Duodenal mucosa (tissue), 2 donors: ENCODE data around the gene ZNF674.
"Not testable (repeated sequence)": the region's sequence is repeated elsewhere in the genome, so short reads cannot be mapped to it uniquely, and the experiment has no call there.

Experiments used
- H3K27ac ChIP-seq: one replicate; pipeline ENCODE4 v1.7.0; 2013; ENCODE audit warnings: low read depth, low read length
- H3K27me3 ChIP-seq, 2 donors: one replicate each; pipeline ENCODE4 v1.7.0; 2013; ENCODE audit warnings: low read length in 2 of 2, control low read depth in 1 of 2; ENCODE audit not compliant: insufficient read depth in 2 of 2, control insufficient read depth in 1 of 2
- H3K36me3 ChIP-seq, 2 donors: one replicate each; pipeline ENCODE4 v1.7.0; 2013; ENCODE audit warnings: low read length in 2 of 2, control low read depth in 1 of 2; ENCODE audit not compliant: insufficient read depth in 2 of 2, control insufficient read depth in 1 of 2
- H3K4me1 ChIP-seq, 2 donors: one replicate each; pipeline ENCODE4 v1.7.0; 2013; ENCODE audit warnings: low read length in 2 of 2, control low read depth in 1 of 2; ENCODE audit not compliant: insufficient read depth in 2 of 2, control insufficient read depth in 1 of 2
- H3K4me3 ChIP-seq, 2 donors: one replicate each; pipeline ENCODE4 v1.7.0; 2013; ENCODE audit warnings: low read length in 2 of 2, low read depth in 1 of 2
- H3K9ac ChIP-seq, 2 donors: one replicate each; pipeline ENCODE4 v1.7.0; 2013; ENCODE audit warnings: low read length in 2 of 2, low read depth in 1 of 2
- H3K9me3 ChIP-seq, 2 donors: one replicate each; pipeline ENCODE4 v1.7.0; 2013; ENCODE audit warnings: low read length in 2 of 2, control low read depth in 1 of 2; ENCODE audit not compliant: control insufficient read depth in 1 of 2

Gene ZNF674

DNA sequence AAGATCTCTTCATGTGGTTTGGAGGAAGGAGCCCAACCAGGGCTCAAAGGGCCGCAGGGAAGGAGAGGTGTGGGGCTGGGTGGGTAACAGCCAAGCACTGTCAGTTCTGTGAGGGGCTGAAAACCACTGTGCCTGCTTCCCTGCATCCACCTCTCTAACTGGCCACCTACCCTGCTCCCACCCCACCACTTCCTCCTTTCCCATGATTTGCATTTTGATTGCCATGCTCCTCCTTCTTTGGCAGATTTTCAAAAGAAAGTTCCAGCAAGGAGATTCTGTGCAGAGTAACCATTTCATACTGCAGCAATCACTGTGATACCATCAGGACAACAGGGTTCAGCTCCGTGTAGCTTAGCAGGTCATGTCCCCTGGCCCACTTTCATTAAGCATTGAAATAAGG lies 1.8 kb downstream of the ZNF674 start:
- H3K27me3 ChIP-seq: no peaks in the 10 kb centered on the region
- H3K4me1 ChIP-seq: peaks cover 10 to 13% of the 10 kb centered on the region in 2 donors
- H3K9ac ChIP-seq: no peak overlapping the region
- H3K27ac ChIP-seq: no peak overlapping the region
- H3K4me3 ChIP-seq: no peak overlapping the region
- no peaks in the 10 kb centered on the region for H3K36me3 ChIP-seq
- H3K9me3 ChIP-seq: no peaks in the 10 kb centered on the region

GRCh38 chrX:46531442-46531841 lies 13.8 kb downstream of the ZNF674 start:
- no peak overlapping the region for H3K4me3 ChIP-seq
- H3K9me3 ChIP-seq: no peaks in the 10 kb centered on the region
- no peaks in the 10 kb centered on the region for H3K27me3 ChIP-seq
- H3K4me1 ChIP-seq: no peaks in the 10 kb centered on the region
- no peak overlapping the region for H3K27ac ChIP-seq
- no peaks in the 10 kb centered on the region for H3K36me3 ChIP-seq
- no peak overlapping the region for H3K9ac ChIP-seq

DNA sequence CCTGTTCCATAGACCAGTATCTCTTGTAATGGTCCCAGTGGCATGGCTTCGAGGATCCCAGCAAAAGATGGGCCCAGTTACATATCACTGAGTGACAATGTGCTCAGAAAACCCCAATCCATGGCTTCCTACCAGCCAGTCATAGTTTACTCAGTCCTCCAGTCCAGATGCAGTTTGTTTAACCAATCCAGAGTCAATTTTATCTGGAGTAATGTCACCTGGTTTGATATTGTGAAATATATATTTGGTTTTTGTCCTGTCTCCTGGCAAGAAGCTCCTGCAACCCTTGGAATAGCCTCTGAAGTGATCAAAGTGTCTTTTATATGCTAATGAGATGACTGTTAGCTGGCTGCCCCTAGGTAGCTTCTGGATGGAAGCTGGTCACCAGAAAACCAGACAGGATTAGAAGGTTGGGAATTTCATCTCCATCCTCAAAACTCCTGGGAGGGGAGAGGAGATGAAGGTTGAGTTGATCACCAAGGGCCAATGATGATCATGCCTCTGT lies 14.8 kb downstream of the ZNF674 start:
- not testable (repeated sequence) for H3K9ac ChIP-seq, H3K9me3 ChIP-seq, H3K4me1 ChIP-seq, H3K4me3 ChIP-seq, H3K36me3 ChIP-seq, H3K27me3 ChIP-seq, H3K27ac ChIP-seq

- not testable (repeated sequence) for H3K9ac ChIP-seq, H3K36me3 ChIP-seq, H3K27ac ChIP-seq
Observed at GRCh38 chrX:46529740-46530403, 15.3 kb downstream of the ZNF674 start.

DNA sequence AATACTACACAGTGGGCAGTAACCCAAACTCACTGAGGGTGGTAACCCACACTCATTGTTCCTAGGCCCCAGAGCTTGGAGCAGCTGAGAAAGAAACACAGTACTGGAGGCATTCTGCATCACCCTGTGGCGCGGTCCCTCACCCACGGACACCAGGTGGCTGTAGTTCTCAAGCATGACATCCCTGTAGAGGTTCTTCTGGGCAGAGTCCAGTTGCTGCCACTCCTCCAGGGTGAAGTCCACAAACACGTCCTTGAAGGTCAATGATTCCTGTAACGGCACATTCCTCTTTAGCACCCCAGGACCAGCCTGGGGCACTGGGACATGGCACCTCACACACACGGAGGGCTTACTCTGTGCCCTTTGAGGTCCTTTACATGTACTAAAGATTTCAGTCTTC lies 16.6 kb downstream of the ZNF674 start:
- H3K4me1 ChIP-seq, H3K36me3 ChIP-seq: not testable (repeated sequence)

More at GRCh38 chrX:46529740-46530403, 15.3 kb downstream of the ZNF674 start:
- not testable (repeated sequence) for H3K9me3 ChIP-seq, H3K4me1 ChIP-seq, H3K27me3 ChIP-seq, H3K4me3 ChIP-seq

DNA sequence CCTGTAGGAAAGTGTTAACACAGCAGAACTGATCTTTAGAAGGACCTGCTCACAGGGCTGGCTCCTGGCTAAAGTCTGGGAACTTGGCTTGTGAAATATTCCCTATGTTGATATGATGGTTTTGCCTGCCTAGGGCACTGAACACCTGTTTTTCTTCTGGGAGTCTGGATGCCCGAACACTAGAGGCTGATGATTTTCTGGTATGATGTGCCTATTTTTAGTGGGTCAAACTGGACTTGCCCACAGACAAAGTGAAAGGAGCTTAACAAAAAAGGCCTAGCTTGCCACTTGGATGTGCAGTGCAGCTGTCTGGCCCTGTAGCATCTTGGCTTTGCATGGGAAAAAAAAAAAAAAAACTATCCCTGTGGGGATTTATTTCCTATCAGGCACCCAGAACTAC lies 39.1 kb downstream of the ZNF674 start:
- H3K9me3 ChIP-seq: peaks cover 0 to 8% of the 10 kb centered on the region in 2 donors
- H3K27me3 ChIP-seq: no peaks in the 10 kb centered on the region
- no peak overlapping the region for H3K9ac ChIP-seq
- no peaks in the 10 kb centered on the region for H3K4me1 ChIP-seq
- no peak overlapping the region for H3K27ac ChIP-seq
- H3K4me3 ChIP-seq: no peak overlapping the region
- peaks cover 3 to 6% of the 10 kb centered on the region in 2 donors for H3K36me3 ChIP-seq

More for the DNA sequence above, 16.6 kb downstream of the ZNF674 start:
- H3K4me3 ChIP-seq, H3K9me3 ChIP-seq, H3K9ac ChIP-seq, H3K27me3 ChIP-seq, H3K27ac ChIP-seq: not testable (repeated sequence)

DNA sequence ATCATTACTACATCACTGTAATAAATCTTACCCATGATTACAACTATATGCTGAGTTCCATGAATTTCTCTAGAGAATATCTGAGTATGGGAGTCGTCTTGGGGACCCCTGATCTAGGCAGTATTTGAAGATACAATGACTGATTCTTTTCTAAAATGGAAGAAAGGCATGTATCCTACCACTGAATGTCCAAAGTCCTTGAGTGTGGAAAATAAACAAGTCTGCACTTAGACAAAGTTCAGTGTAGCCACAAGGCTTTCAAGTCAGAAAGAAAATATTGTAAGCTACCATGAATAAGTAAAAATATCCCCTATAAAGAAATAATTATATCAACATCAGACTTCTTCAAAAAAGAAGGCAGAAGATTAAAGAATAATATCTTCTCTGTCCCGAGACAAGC lies 42.4 kb downstream of the ZNF674 start:
- no peak overlapping the region for H3K4me3 ChIP-seq
- peaks cover 3 to 14% of the 10 kb centered on the region in 2 donors for H3K36me3 ChIP-seq
- no peaks in the 10 kb centered on the region for H3K4me1 ChIP-seq
- H3K27ac ChIP-seq: no peak overlapping the region
- H3K27me3 ChIP-seq: no peaks in the 10 kb centered on the region
- H3K9ac ChIP-seq: no peak overlapping the region
- peaks cover 15 to 28% of the 10 kb centered on the region in 2 donors for H3K9me3 ChIP-seq

DNA sequence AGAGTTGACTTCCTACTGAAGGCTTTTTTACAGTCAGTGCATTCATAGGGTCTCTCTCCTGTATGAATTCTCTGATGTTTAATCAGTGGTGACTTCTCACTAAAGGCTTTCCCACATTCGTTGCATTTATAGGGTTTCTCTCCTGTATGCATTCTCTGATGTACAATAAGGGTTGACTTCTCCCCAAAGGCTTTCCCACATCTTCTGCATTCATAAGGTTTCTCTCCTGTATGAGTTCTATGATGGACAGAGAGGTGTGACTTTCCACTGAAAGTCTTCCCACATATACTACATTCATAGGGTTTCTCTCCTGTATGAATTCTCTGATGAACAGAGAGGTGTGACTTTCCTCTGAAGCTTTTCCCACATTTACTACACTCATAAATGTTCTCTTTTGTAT lies 45.2 kb downstream of the ZNF674 start:
- Histone ChIP-seq H3K4me3 (no peak overlapping the region), H3K27ac (no peak overlapping the region), H3K9me3 (peaks cover 15 to 33% of the 10 kb centered on the region in 2 donors), H3K9ac (no peak overlapping the region), H3K4me1 (no peaks in the 10 kb centered on the region), H3K27me3 (no peaks in the 10 kb centered on the region), H3K36me3 (peaks cover 3 to 14% of the 10 kb centered on the region in 2 donors)

DNA sequence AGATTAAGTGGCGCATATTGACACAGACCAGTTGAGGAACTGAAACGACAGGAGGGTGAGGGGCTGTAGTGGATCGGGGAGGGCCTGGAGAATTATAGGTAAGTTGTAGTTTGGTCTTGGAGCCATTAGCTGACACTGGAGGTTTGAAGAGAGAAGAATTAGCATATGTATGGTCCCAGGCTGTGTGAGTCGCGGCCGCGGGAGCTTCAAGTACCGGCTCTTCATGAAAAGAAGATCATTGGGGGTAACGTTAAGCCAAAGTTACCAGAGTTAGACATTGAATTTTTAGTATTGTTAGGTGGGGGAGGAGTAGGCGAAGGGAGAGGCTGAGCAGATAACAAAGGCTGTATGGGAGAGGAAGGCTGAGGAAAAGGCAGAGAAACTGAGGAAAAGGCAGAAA lies 56.5 kb downstream of the ZNF674 start:
- Histone ChIP-seq H3K4me3 (no peak overlapping the region), H3K27me3 (no peaks in the 10 kb centered on the region), H3K9me3 (peaks cover 0 to 5% of the 10 kb centered on the region in 2 donors), H3K36me3 (no peaks in the 10 kb centered on the region), H3K27ac (no peak overlapping the region), H3K4me1 (no peaks in the 10 kb centered on the region), H3K9ac (no peak overlapping the region)

GRCh38 chrX:46485897-46486296 lies 59.3 kb downstream of the ZNF674 start:
- Histone ChIP-seq H3K27ac (no peak overlapping the region), H3K4me3 (no peak overlapping the region), H3K27me3 (no peaks in the 10 kb centered on the region), H3K36me3 (no peaks in the 10 kb centered on the region), H3K9ac (no peak overlapping the region), H3K4me1 (no peaks in the 10 kb centered on the region), H3K9me3 (peaks cover 0 to 5% of the 10 kb centered on the region in 2 donors)
